ENCODE results near the gene CYB561A3. TPM values are rescaled to one million over a fixed set of nuclear protein-coding genes. Genes with fewer than 3 reads are reported as not detected.

CYB561A3 gene
- total RNA-seq, 3 donors from 2014 or later (not counting 1 experiment from before 2014, with no cell fraction given) = 24.6 to 33.5 (median 30.2) TPM

DNA sequence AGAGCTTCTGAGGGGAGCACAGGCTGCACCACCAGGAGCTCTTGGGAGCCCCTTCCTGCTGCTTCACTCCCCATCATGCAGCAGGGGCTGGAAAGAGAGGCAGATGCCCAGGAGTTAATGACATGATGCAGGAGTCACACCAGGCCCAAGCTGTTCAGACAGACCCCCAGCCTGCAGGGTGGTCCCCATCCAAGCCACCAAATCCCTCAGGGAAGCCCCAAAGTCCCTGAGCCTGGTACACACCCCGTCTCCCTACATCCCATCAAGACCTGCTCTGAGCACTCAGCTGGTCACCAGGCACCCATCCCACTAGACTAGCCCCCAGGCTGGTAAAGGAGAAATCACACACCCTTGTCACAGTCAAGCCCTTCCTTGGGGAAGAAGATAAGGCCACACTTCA is 11.3 kb downstream of the CYB561A3 start:
- WGBS (ENCODE audit: insufficient coverage) = 100% methylated on average over 1 of the region's 1 CpG
- no peak overlapping the region for H3K27ac Mint-ChIP-seq
- DNase-seq = no peak
- no peaks in the 10 kb centered on the region for H3K27me3 ChIP-seq (ENCODE audit: control insufficient read depth, insufficient read depth, low read length)
- intact Hi-C loops (cut with micrococcal nuclease) = no loop called here
- no peak for ATAC-seq
- peaks cover 48% of the 10 kb centered on the region for H3K36me3 ChIP-seq (ENCODE audit: control insufficient read depth, insufficient read depth, low read length)
- TF ChIP-seq, protein P1, sequence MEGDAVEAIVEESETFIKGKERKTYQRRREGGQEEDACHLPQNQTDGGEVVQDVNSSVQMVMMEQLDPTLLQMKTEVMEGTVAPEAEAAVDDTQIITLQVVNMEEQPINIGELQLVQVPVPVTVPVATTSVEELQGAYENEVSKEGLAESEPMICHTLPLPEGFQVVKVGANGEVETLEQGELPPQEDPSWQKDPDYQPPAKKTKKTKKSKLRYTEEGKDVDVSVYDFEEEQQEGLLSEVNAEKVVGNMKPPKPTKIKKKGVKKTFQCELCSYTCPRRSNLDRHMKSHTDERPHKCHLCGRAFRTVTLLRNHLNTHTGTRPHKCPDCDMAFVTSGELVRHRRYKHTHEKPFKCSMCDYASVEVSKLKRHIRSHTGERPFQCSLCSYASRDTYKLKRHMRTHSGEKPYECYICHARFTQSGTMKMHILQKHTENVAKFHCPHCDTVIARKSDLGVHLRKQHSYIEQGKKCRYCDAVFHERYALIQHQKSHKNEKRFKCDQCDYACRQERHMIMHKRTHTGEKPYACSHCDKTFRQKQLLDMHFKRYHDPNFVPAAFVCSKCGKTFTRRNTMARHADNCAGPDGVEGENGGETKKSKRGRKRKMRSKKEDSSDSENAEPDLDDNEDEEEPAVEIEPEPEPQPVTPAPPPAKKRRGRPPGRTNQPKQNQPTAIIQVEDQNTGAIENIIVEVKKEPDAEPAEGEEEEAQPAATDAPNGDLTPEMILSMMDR (IDR thresholded peaks at IDR 0.05) = no peak
- H3K4me3 Mint-ChIP-seq = no peak overlapping the region
- H3K9me3 ChIP-seq (ENCODE audit: control insufficient read depth, insufficient read depth, low read length) = no peaks in the 10 kb centered on the region
- H3K9me3 Mint-ChIP-seq = no peaks in the 10 kb centered on the region
- no peak overlapping the region for H3K27ac ChIP-seq (ENCODE audit: low read length)
- no peaks in the 10 kb centered on the region for H3K27me3 Mint-ChIP-seq (ENCODE audit: low read depth in 2 of 2)
- no peaks in the 10 kb centered on the region for H3K36me3 Mint-ChIP-seq
- H3K4me1 Mint-ChIP-seq = peaks cover 0 to 10% of the 10 kb centered on the region in 2 donors
- no peak overlapping the region for H3K4me3 ChIP-seq (ENCODE audit: low read length)
- H3K4me1 ChIP-seq (ENCODE audit: control insufficient read depth, insufficient read depth, low read length) = no peaks in the 10 kb centered on the region

DNA sequence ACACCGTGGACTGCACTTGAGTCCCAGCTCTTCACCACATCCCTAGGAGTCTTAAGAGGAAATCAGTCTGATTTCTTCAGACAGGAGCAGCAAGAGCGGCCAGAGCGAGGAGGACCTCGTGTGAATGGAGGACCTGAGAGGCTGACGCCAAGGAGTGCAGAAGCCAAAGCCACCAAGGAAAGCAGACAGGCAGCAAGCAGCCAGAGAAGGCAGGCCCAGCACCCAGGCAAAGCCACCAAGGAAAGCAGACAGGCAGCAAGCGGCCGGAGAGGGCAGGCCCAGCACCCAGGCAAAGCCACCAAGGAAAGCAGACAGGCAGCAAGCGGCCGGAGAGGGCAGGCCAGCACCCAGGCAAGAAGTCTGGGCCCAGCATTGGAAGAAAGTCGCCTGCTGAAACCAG is 11.8 kb downstream of the CYB561A3 start:
- Mint-ChIP-seq H3K27ac (no peak overlapping the region), H3K9me3 (no peaks in the 10 kb centered on the region), H3K4me3 (no peak overlapping the region), H3K27me3 (ENCODE audit: low read depth in 2 of 2) (no peaks in the 10 kb centered on the region), H3K36me3 (no peaks in the 10 kb centered on the region), H3K4me1 (peaks cover 0 to 10% of the 10 kb centered on the region in 2 donors)
- Histone ChIP-seq H3K4me1 (ENCODE audit: control insufficient read depth, insufficient read depth, low read length) (no peaks in the 10 kb centered on the region), H3K9me3 (ENCODE audit: control insufficient read depth, insufficient read depth, low read length) (no peaks in the 10 kb centered on the region), H3K4me3 (ENCODE audit: low read length) (no peak overlapping the region), H3K27me3 (ENCODE audit: control insufficient read depth, insufficient read depth, low read length) (no peaks in the 10 kb centered on the region), H3K27ac (ENCODE audit: low read length) (no peak overlapping the region), H3K36me3 (ENCODE audit: control insufficient read depth, insufficient read depth, low read length) (peaks cover 48% of the 10 kb centered on the region)
- ATAC-seq (no peak), DNase-seq (no peak)
- TF ChIP-seq, protein P1 (IDR thresholded peaks at IDR 0.05) = no peak
- intact Hi-C loops (cut with micrococcal nuclease) = no loop called here
- 97% methylated on average over 10 of the region's 10 CpGs for WGBS (ENCODE audit: insufficient coverage)

DNA sequence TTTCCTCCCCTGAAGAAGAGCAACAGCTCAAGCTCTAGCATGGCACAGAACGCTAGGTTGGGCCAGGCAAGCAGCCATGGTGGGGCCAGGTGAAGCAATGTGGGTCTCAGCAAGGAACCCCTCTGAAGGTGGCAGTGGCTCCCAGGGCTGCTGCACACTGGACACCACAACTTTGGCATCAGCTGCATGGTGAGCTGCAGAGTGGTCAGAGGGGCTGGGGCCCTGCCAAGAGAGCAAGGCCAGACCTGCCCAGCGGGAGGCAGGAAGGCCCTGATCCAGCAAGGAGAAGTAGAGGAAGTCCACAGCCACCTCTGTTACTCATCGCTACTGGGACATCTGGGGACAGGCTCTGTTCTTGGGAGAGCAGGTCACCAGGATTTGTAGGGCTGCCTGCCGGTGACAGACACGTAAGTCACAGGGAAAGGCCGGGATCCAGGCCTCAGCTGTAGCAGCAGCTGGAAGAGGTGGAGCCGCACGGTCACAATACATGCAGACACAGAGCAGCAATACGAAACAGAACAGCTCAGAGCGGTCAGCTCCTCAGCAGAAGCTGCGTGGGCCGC is 12.4 kb downstream of the CYB561A3 start:
- WGBS (ENCODE audit: insufficient coverage) = 95% methylated on average over 12 of the region's 12 CpGs
- no peaks in the 10 kb centered on the region for H3K36me3 Mint-ChIP-seq

More for the DNA sequence above, 12.4 kb downstream of the CYB561A3 start:
- no peaks in the 10 kb centered on the region for H3K27me3 Mint-ChIP-seq (ENCODE audit: low read depth in 2 of 2)
- TF ChIP-seq, protein P1 (IDR thresholded peaks at IDR 0.05) = no peak
- Histone ChIP-seq H3K27ac (ENCODE audit: low read length) (no peak overlapping the region), H3K27me3 (ENCODE audit: control insufficient read depth, insufficient read depth, low read length) (no peaks in the 10 kb centered on the region), H3K9me3 (ENCODE audit: control insufficient read depth, insufficient read depth, low read length) (no peaks in the 10 kb centered on the region), H3K36me3 (ENCODE audit: control insufficient read depth, insufficient read depth, low read length) (peaks cover 48% of the 10 kb centered on the region), H3K4me3 (ENCODE audit: low read length) (no peak overlapping the region), H3K4me1 (ENCODE audit: control insufficient read depth, insufficient read depth, low read length) (no peaks in the 10 kb centered on the region)
- H3K9me3 Mint-ChIP-seq = no peaks in the 10 kb centered on the region
- ATAC-seq (no peak), DNase-seq (no peak)
- no peak overlapping the region for H3K4me3 Mint-ChIP-seq
- intact Hi-C loops (cut with micrococcal nuclease) = no loop called here
- H3K27ac Mint-ChIP-seq = no peak overlapping the region
- H3K4me1 Mint-ChIP-seq = peaks cover 0 to 10% of the 10 kb centered on the region in 2 donors
